DMS153 treated with DMSO at 0.1 percent for 48 hours (cell line): ENCODE measurements around the gene HLCS.

ENCODE experiments used
- DNase-seq: peaks from one replicate; lab custom pipeline; 2025; ENCODE audit not compliant: unreplicated experiment; lab: John Stamatoyannopoulos, UW

The HLCS gene

GRCh38 chr21:36985751-36986594 lies 19.5 kb upstream of the HLCS start:
- DNase-seq: no peak

GRCh38 chr21:36981977-36982700 lies 15.7 kb upstream of the HLCS start:
- no peak for DNase-seq

- DNase-seq: no peak
These were observed 14.6 kb upstream of the HLCS start for GRCh38 chr21:36981049-36981391.

- peak; percentile 42 for DNase-seq
These were observed 14.0 kb upstream of the HLCS start for GRCh38 chr21:36980280-36981048.

GRCh38 chr21:36976882-36977651 lies 10.6 kb upstream of the HLCS start:
- peak; percentile 48 for DNase-seq

GRCh38 chr21:36976228-36976861 lies 9.9 kb upstream of the HLCS start:
- no peak for DNase-seq

GRCh38 chr21:36974851-36975192 lies 8.4 kb upstream of the HLCS start:
- no peak for DNase-seq

- no peak for DNase-seq
These were observed 7.7 kb upstream of the HLCS start for GRCh38 chr21:36973986-36974850.

GRCh38 chr21:36968976-36969375 lies 2.5 kb upstream of the HLCS start:
- no peak for DNase-seq

GRCh38 chr21:36968414-36968813 lies 1.9 kb upstream of the HLCS start:
- DNase-seq: no peak

- no peak for DNase-seq
These were observed 626 bp upstream of the HLCS start for GRCh38 chr21:36966821-36967768.

GRCh38 chr21:36965720-36966065 lies 776 bp downstream of the HLCS start:
- no peak for DNase-seq

GRCh38 chr21:36964827-36965719 lies 1.4 kb downstream of the HLCS start:
- DNase-seq: no peak

- no peak for DNase-seq
These were observed 2.1 kb downstream of the HLCS start for GRCh38 chr21:36964398-36964797.

GRCh38 chr21:36962098-36962780 lies 4.2 kb downstream of the HLCS start:
- DNase-seq: no peak

- no peak for DNase-seq
These were observed 5.7 kb downstream of the HLCS start for GRCh38 chr21:36960676-36961284.
